Stimulated activated CD4-positive, alpha-beta T cell treated with anti-CD3 and anti-CD28 coated beads, Interleukin-1b, Interleukin-23, amount 100 ng/mL, for 1 hour (primary cell): Measurements from ENCODE around the gene RPS10.

Experiments
- DNase-seq, 2 donors: peaks; one replicate each; pipeline ENCODE4 v3.0.0-alpha.2; 2020; ENCODE audit warnings: low read depth in 2 of 2

Gene RPS10

GRCh38 chr6:34370361-34370760, 55.5 kb downstream of the RPS10 start:
- DNase-seq = no peak

GRCh38 chr6:34369385-34369784, 56.5 kb downstream of the RPS10 start:
- DNase-seq = no peak
